Umbilical cord (tissue), 2 donors: Measurements from ENCODE around the gene RPS6KA2. TPM values are rescaled to one million over a fixed set of nuclear protein-coding genes. Genes with fewer than 3 reads are reported as not detected.

Source experiments
- DNase-seq: peaks from one replicate; pipeline ENCODE4 v3.0.0-alpha.2; 2015; ENCODE audit warnings: low spot score
- total RNA-seq: library from RNA; depleted of rRNA; stranded (reverse); fragments of >200 nt; gene quantifications from one replicate; pipeline ENCODE4 v1.2.3, GENCODE V29; 2014; ENCODE audit warnings: low replicate concordance; ENCODE audit not compliant: insufficient read depth

The RPS6KA2 gene
- total RNA-seq, 1 donor from 2014 or later = 10.1 TPM

DNA sequence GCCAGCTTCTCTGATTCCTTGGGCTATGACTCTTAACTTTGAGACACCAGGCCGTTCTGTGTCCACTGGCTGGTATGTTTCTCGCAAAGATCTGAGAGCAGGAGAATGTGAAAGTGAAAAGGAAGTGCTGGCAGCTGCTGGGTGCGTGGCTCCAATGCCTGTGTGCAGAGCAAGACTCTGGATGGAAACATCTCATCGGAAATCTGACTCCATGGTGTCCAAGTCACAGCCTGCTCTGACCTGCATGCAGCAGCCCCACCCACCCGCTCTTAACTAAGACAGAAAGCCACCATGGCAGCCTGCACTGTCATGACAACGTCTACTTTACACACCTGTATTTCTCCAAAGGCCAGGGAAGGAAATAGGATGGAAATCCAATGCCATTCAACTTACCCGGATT, 178.0 kb downstream of the RPS6KA2 start:
- DNase-seq = no peak

DNA sequence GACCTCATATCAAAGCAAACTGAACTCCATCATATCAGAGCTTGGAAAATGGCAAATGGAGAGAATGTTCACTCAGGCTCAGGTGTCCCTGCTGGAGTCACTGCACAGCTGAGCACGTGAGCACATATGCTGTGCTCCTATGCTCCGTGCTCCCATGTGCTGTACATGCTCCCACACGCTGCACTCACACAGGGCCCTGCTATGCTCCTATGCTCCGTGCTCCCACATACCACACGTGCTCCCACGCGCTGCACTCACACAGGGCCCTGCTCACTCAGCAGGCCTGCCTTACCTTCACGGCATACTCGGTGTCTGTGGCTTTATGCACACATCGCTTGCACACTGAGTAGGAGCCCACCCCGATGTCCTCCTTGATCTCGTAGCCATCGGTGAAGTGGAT, 178.6 kb downstream of the RPS6KA2 start:
- DNase-seq = no peak

DNA sequence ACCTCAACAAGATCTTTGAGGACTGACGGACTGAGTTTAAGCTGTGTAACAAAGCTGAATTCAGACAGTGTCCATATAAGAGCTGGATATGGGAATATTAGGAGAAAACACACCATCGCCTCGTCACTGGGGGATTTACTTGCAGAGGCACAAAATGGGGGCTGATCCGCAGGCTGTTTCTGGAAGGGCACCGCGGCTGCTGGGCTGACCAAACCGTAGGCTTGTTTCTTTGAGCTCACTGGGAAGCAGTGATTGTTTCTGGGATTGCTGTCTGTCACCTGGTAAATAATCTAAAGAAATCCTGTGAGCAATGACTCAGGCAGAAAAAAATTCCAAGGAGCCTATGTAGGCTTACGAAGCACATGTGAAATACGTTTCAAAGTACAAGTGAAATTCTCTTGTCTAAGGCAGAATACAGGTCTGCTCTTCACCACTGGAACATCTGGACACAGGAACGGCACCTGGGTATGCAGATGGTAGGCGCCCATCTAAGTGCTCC, 180.4 kb downstream of the RPS6KA2 start:
- DNase-seq = no peak

DNA sequence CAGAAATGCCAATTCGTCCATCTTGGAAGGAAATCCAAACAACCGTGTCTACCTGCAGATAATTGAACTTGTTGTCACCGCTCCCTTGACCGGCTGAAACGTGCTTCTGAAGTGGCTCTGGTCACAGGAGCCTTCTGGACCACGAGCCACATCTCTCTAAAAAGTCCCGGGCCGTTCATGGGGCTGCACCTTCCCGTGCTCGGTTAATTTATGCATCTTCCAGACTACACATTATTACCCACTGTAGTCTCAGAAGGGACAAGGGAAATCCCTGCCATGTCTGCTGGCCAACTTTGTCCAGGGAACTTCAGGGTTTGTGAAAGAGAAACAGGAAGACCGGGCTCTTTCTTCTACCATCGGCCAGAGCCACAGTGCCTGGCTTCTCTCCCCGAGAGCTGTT, 180.9 kb downstream of the RPS6KA2 start:
- no peak for DNase-seq

DNA sequence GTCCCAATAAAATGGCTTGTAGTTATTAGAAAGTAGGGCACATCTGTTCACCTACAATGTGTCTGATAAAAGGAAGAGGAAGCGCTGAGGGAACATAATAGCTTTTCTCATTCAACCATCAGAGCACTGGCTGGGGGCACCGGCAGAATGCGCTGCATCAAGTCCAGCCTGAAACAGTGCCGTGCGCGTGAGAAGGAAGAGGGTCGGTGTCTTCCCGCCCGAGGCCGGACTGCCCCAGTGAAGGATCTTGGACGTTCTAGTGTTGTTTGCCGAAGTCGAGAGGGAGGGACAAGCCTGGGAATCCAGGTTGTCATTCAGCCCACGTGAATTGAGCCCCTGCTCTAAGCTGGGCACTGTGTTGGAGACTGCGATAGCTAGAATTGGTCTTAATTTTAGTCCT, 182.6 kb downstream of the RPS6KA2 start:
- DNase-seq = no peak

DNA sequence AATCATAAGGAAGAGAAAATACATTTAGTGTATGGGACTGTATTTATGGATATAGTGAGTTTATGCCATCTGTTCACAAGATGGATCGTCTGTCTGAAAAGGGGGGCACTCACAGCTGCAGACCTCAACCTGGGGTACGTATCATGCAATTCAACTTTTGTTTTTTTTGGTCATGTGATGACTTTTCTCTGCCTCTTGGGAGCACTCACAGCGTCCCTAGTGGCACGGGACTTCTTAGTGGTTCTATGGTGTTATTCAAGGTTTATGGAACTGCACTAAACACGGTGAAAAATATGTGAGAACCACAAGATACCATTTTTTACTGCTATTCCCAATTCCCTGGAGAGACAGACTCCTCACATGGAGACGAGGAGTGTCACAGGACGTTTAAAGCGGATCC, 183.9 kb downstream of the RPS6KA2 start:
- DNase-seq = no peak

DNA sequence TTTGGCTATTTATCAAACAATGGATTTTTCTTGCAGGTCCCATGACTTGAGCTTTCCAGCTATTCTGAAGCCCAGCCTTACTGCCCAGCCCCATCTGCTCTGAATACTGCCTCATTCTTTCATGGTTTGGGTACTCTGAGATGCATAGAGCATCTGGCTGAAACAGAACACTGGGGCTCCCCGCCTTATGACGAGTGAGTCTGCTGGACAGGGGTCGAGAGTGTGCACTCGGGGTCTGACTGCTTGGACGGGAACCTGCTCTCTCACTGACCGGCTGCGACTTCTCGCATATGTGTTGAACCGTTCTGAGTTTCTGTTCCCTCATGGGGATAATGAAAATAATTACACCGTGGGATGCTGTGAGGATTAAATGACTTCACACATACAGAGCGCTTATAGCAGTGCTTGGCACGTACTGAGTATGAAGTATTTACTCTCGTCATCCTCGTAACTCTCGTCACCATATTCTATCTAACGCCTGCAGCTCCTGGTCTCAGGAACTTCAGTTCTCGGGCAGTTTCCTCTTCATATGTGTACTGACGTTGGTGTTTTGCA, 184.8 kb downstream of the RPS6KA2 start:
- DNase-seq = no peak

DNA sequence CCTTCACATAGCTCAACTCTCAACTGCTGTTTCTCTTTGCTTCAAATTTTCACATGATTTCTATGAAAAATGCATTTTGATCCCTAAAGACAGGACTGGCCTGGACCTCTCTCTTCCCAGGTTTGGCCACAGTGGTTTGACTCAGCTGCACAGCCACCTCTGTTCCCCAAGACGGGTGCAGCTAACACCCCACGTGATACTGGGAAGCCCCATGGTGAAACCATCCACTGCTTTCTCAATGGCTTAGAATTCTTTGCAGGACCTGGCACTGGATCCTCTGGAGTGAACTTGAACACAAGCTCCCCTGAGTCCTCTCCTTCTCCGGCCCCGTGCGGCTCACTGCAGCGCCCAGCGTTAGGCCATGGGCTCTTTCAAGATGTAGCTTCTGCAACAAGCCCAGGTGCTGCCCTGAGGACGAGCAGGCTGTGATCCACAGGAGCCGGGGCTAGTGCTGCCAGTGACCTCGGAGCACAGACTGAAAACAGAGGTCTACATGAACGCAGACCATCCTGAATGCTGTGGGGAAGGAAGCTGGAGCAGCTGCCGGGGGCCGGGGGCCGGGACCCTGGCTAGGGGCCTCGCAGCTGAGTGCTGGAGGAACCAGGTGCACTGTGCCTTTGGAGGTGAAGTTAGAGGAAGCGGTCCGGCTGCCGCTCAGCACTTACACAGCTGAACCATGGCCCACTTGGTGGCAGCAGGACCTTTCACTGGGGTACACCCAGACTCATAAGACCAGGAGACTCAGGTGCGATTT, 185.5 kb downstream of the RPS6KA2 start:
- no peak for DNase-seq

DNA sequence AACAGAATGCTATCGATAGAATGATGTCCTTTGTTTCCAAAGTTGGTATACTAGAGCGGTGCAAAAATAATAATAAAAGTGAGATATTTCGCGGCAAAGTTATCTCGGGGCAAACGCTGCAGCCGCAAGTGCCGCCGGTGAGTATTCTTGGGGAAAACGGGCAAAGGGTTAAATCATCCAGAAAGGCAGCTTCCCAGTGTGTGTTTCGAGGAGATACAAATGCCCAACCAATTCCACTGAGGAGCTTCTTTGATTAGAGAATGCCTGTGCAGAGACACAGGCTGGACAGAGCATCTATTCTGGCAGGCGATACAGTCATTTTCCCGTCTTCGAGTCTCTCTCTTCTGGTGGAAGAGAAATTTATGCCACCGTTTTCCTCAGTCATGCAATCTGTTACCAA, 186.3 kb downstream of the RPS6KA2 start:
- DNase-seq = no peak

DNA sequence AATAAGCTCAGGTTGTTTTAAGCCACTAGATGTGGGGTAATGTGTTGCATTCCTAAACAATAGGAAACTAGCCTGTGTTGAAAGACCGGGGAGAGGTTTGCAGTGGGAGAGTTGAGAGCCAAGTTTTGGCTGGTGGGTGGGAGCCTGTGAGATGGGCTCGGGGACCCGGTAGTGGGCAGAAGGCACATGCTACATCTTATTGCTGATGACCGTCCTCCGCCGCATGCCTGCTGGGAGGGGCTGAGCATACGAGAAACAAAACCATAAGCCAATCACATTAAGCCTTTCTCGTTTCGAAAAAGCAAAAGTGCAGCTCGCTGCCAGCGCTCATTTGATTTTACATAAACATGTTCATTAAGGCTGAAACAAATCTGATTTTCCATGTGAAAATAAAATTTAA, 186.9 kb downstream of the RPS6KA2 start:
- no peak for DNase-seq

DNA sequence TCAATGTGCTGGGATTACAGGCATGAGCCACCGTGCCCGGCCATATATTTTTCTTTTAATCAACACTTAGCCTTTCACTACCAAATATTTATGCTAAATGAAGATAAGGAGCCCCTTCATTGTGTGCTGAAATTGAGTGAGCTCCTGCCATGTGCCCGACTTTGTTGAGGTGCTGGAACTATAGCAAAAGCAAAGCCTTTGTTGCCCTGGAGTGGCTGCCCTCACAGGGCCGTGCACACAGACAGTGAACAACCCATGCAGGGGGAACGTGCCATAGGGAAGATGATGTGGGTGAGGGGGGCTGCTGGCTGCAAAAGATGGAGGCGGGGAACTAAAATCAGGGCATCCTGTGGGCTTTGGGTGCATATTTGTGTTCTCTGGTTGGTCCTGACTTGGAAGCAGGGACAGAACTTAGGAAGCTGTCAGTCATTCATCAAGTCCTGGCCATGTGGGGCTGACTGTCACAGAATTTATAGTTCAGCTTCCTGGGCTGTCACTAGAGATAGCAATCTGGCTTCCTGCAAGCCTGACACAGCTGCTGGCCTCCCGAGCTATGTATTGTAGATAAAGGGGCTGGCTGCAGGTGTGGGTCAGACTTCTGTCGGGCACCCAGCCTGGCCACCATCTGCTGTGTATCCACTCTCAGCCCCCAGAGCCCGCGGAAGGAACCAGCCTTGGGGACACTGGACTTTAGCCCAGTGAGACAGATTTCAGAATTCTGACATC, 187.5 kb downstream of the RPS6KA2 start:
- DNase-seq = no peak

DNA sequence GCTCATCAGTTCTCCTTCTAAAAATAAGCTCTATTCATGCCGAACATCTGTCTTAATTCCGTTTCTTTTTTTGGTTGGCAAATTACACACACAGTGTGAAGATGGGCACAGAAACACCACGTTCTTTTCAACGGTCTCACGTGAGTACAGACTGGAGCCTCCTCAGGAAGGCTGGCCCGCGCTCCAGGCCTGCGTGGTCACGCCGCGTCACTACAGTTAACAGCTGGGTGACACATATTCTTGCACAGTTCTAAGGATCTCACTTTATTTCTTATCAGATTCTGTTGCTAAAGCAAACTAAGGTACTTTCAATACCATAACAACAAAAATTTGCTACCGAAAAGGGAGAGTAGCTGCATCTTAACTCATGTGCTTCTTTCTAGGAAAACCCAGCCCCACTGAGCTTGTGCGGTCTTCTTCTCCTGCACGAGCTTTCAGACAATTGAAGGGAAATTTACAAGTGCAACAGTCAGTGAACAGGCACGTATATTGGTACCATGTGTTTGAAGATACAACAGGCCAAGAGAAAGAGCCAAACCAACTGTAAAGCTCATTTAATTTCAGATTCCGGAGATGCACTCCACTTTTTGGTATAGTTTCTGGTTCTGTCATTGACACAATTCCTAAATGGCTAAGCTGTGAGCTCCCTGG, 188.7 kb downstream of the RPS6KA2 start:
- DNase-seq = no peak

DNA sequence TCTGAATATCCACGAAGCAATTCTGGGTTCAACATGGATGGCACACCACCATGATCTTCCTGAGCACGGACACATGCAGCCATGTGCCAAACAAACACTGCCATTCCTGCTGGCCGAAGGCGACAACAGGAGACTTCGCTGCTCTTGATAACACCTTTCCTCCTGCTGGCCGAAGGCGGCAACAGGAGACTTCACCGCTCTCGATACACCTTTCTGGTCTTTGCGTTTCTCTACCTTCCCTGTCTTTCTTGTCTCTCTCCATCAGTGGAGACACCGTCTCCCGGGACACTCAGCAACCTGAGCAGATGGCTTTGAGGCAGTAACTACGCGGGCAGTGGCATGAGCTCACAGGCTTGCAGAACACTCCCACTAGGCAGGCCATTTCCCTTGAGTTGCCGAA, 189.4 kb downstream of the RPS6KA2 start:
- no peak for DNase-seq

DNA sequence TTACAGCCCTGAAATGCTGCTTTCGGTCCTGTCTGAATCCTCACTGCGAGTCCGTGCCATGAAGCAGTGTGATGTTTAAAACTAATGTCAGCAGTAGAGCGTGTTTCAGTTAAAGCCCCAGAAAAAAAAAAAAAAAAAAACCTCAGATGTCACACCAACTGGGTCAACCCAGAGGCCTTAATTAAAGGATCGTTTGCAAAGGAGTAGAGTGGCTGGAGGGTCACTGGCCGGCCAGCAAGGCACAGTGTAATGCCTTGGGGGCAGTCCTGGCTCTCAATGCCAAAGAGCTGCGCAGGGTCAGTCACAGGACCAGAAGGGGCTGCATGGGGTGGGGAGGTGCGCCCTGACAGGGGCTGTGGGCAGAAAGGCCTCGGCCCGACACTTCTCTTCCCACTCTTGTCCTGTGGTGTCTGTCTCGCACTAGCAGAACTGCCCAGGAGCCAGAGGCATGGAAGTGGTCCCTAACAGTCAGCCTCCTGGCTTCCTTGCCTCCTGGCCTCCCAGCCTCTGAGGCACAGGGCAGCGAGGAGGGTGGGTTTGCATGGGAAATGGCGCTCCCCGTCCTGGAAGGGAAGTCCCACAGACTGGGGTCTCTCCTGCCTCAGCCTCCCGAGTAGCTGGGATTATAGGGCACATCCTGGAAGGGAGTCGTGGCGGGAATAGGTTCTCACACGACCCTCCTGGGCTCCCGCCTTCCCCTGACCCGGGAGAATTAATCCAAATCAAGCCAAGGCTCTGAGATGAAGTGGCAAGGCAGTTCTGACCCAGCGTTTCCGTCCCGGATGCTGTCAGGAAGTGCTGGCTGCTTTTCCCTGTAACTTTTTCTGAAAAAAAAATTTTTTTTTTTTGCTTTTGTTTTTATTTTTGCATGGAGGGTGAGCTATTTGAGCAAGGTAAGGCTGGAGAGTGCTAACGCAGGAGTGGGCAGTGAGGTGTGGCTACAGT, 190.6 kb downstream of the RPS6KA2 start:
- no peak for DNase-seq

DNA sequence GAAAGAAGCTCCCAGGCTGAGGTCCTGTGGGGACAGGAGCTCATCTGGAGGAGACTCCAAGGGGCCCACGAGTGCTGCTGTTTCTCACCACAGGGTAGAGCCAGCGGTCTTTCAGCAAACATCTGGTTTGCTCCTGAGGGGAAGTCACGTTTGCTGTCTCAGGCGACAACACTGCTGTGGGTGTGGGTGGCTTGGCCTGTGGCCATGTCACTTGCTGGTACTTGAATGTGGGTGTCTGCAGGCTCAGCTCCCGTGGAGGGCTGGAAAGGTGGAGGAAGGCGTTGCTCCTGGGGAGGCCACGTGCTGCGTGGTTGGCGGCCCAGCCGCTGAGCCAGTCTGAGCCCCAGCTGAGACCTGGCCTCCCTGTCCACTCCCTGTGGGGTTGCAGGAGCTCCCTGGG, 191.5 kb downstream of the RPS6KA2 start:
- DNase-seq = no peak

DNA sequence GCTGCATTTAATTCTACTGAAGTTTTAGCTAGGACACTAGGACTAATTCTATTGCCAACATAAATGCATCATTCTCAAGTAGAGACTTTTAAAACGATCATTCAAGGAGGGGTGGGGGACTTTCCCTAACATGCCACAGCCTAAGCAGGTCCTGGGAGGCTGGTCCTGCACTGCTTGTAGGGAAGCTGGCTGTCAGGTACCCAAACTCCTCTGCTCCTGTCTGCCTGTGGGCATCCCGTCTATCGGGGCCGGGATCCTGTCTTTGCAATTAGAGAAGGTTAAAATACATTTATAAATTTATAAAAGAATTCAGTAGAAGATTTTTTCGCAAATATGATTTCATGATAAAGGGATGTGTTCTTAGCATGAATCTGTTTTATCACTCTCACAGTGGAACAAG, 192.7 kb downstream of the RPS6KA2 start:
- DNase-seq = no peak

DNA sequence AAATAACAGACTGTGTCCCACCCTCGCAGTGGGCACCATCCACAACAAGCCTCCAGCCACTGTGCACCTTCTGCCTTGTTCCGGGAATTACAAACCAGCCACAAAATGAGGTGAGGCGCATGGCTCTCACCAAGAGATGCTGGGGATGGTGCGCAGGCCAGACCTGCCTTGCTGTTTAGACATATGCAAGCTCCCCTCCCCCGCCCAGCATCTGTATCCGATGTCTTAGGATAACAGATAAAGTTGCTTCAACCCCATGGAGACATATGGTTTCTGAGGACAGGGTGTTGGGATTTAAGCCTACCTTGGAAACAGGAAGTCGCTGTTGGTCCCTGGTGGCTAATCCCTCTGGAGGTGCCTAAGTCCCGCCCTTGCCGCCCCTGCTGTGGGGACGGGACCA, 194.0 kb downstream of the RPS6KA2 start:
- no peak for DNase-seq

DNA sequence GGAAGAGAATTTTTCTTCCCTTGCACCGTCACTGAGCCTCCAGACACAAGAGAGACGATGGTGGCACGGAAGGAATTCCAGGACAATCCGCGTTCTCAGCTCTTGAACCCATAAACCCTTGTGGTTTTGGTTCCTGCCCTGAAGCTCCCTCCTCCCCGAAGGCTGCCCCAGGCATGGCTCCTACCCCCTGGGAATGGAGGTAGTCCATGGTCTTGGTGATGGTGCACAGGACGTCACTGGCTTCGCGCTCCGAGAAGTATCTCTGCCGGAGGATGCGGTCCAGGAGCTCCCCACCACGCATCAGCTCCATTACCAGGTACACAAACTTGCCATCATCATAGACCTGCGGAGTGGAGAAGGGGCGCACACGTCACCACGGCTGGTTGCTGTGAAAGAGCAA, 196.8 kb downstream of the RPS6KA2 start:
- no peak for DNase-seq

DNA sequence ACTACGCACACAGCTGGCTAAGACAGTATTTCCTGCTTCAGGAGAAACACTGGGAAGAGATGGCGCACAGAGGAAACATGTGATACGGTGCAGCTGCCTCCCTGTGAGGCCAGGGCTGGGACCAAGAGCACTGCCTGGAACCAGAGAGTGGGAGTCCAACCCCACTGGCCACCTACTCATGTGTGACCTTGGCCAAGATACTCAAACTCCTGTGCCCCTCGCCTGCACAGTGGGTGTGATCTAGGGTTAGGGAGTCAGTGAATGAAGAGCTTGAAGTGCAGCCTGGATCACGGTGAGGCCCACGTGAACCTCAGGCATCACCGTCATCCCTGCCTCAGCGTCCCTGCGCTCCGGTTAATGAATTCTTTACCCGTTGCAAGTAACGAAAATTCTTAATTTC, 202.6 kb downstream of the RPS6KA2 start:
- DNase-seq = no peak

DNA sequence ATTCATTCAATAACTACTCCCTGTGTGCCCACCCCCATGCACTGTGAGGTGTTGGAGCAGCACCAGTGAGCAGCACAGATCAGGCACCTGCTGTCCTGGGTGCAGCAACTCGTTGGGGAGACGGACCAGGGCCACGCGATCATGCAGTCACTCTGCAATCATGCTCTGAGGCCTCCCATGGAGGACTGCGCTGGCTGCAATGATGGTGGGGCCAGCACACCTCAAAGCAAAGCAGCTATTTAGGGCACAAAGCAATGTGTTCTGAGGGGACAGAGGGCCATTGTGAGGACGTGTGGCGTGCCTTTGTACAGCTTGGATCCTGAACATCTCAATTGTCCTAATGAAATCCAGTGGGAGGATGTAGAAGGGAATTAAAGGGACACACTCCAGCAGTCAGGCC, 203.3 kb downstream of the RPS6KA2 start:
- no peak for DNase-seq

DNA sequence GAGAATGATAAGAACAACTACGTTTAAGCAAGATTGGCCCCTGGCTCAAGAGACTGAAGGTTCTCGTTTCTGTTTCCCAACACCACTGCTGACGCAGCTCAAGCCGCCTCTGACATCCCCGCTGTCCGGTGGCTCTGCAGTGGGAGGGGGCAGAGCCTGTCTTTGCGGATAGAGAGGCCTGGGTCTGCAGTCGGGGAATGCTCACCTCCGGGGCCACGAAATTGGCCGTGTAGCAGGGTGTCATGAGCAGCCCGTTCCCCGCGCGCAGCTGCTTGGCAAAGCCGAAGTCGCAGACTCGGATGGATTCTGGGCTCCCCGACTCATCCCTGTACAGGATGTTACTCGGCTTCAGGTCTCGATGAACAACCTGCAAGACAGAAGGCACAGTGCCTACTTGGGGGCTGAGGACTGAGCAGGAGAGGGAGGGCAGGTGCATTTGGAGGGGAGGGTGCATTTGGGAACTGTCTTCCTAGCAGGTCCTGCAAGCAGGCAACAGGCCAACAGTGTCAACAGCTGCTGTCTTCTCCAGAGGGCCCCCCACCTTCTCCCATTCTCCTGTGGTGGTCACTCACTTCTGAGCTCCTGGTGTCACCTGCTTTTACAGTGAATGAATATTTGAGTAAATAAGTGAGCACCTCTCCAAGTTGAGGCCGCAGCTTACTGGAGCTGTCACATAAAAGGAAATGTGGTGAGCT, 203.9 kb downstream of the RPS6KA2 start:
- DNase-seq = no peak
